Fibroblast of lung (primary cell): ENCODE measurements around the gene CCDC157. TPM values are rescaled to one million over a fixed set of nuclear protein-coding genes. Genes with fewer than 3 reads are reported as not detected.

Experiments
- DNase-seq, 2 donors: peaks; one replicate each; pipeline versions ENCODE4 v3.0.0 to v3.0.0-alpha.2; 2010; ENCODE audit warnings: low read depth in 2 of 2
- H2AFZ ChIP-seq: 2 replicates; pipeline ENCODE4 v1.5.1; 2012; ENCODE audit warnings: low read length, control low read depth, inconsistent platforms
- H3K27ac ChIP-seq: 2 replicates; pipeline ENCODE4 v1.5.1; 2011; ENCODE audit warnings: low read length, control low read depth; ENCODE audit not compliant: insufficient read depth
- H3K27me3 ChIP-seq: 2 replicates; pipeline ENCODE4 v1.5.1; 2011; ENCODE audit warnings: mild to moderate bottlenecking, low read length; ENCODE audit not compliant: control insufficient read depth, insufficient read depth
- H3K36me3 ChIP-seq: 2 replicates; pipeline ENCODE4 v1.5.1; 2011; ENCODE audit warnings: low read length; ENCODE audit not compliant: control insufficient read depth, insufficient read depth
- H3K4me1 ChIP-seq: 2 replicates; pipeline ENCODE4 v1.5.1; 2011; ENCODE audit warnings: low read length; ENCODE audit not compliant: control insufficient read depth, insufficient read depth; ENCODE audit errors: extremely low read depth
- H3K4me2 ChIP-seq: 2 replicates; pipeline ENCODE4 v1.5.1; 2011; ENCODE audit warnings: low read length, control low read depth; ENCODE audit not compliant: insufficient read depth; ENCODE audit errors: extremely low read depth
- H3K4me3 ChIP-seq, 4 experiments: fragments of 200-600 bp in 1 of 4; sonication (generic) in 1 of 4; replicated peaks in 1 of 4; 2 replicates each; pipeline ENCODE4 v1.5.1; 2011 to 2016; ENCODE audit warnings: low read length in 4 of 4, low read depth in 3 of 4, mild to moderate bottlenecking in 3 of 4, control low read depth in 2 of 4, inconsistent platforms in 1 of 4, mixed read lengths in 1 of 4; ENCODE audit not compliant: insufficient read depth in 1 of 4; ENCODE audit errors: control extremely low read depth in 1 of 4
- H3K79me2 ChIP-seq: 2 replicates; pipeline ENCODE4 v1.5.1; 2012; ENCODE audit warnings: mild to moderate bottlenecking, low read length, inconsistent platforms; ENCODE audit not compliant: control insufficient read depth, insufficient read depth
- H3K9ac ChIP-seq: 2 replicates; pipeline ENCODE4 v1.5.1; 2011; ENCODE audit warnings: mild to moderate bottlenecking, low read length, control low read depth; ENCODE audit not compliant: insufficient read depth
- H3K9me3 ChIP-seq: 2 replicates; pipeline ENCODE4 v1.5.1; 2012; ENCODE audit warnings: low read depth, low read length; ENCODE audit not compliant: control insufficient read depth, insufficient read depth
- H4K20me1 ChIP-seq: 2 replicates; pipeline ENCODE4 v1.5.1; 2011; ENCODE audit warnings: low read length; ENCODE audit not compliant: control insufficient read depth, insufficient read depth; ENCODE audit errors: extremely low read depth
- EZH2 ChIP-seq: IDR thresholded peaks from 2 replicates; pipeline ENCODE4 v1.5.1; 2012; ENCODE audit warnings: low read length, control low read depth, mild to moderate bottlenecking; ENCODE audit errors: missing control alignments
- polyA plus RNA-seq, 2 donors: library from polyadenylated mRNA; depleted of rRNA in 1 of 2; stranded (reverse) in 1 of 2; unstranded in 1 of 2; fragments of >200 nt; gene quantifications; 2 replicates each; pipeline ENCODE4 v1.2.1, GENCODE V29; 2011 to 2012; ENCODE audit warnings: missing spikeins in 1 of 2
- total RNA-seq: library from RNA; depleted of rRNA; stranded (reverse); fragments of >200 nt; gene quantifications from 2 replicates; pipeline ENCODE4 v1.2.1, GENCODE V29; 2014
- TF ChIP-seq, protein P1 (sequence below), 2 donors: IDR thresholded peaks in 1 of 2; conservative IDR thresholded peaks in 1 of 2; 1 replicate in 1 of 2; 2 replicates in 1 of 2; pipeline ENCODE4 v1.5.1; 2011 to 2012; ENCODE audit warnings: low read length in 2 of 2, control low read depth in 1 of 2, inconsistent platforms in 1 of 2, low read depth in 1 of 2, mild to moderate bottlenecking in 1 of 2

Gene CCDC157
- total and polyA plus RNA-seq, 2 donors (not counting 1 experiment from before 2014, with no cell fraction given), result 0.77 to 1.5 TPM

DNA sequence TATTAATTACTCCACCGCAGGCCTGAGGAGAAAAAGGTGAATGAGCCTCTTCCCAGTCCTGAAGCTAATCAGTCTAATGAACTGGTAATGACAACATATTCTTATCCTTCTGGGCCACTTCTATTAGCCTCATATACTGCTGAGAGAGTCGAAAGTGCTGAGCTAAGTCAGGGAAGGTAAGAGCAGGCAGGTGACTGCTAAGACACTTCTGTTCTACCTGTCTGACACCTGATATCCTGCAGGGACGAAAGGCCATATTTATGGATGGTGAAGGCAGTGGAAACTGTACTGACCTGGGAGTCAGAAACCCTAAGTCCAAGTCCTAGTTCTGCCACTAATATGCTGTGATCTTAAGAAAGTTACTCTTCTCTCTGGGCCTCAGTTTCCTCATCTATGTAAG, 33.6 kb upstream of the CCDC157 start:
- H3K27ac ChIP-seq, result no peak overlapping the region
- no peak for DNase-seq
- no peak overlapping the region for H3K9ac ChIP-seq
- H3K4me2 ChIP-seq, result no peak overlapping the region
- H3K79me2 ChIP-seq, result peaks cover 21% of the 10 kb centered on the region
- H3K9me3 ChIP-seq, result no peaks in the 10 kb centered on the region
- H3K4me1 ChIP-seq, result peaks cover 12% of the 10 kb centered on the region
- peaks cover 2% of the 10 kb centered on the region for H3K36me3 ChIP-seq
- TF ChIP-seq, protein P1, sequence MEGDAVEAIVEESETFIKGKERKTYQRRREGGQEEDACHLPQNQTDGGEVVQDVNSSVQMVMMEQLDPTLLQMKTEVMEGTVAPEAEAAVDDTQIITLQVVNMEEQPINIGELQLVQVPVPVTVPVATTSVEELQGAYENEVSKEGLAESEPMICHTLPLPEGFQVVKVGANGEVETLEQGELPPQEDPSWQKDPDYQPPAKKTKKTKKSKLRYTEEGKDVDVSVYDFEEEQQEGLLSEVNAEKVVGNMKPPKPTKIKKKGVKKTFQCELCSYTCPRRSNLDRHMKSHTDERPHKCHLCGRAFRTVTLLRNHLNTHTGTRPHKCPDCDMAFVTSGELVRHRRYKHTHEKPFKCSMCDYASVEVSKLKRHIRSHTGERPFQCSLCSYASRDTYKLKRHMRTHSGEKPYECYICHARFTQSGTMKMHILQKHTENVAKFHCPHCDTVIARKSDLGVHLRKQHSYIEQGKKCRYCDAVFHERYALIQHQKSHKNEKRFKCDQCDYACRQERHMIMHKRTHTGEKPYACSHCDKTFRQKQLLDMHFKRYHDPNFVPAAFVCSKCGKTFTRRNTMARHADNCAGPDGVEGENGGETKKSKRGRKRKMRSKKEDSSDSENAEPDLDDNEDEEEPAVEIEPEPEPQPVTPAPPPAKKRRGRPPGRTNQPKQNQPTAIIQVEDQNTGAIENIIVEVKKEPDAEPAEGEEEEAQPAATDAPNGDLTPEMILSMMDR (conservative IDR thresholded peaks at IDR 0.05 in 1 of 2, IDR thresholded peaks at IDR 0.05 in 1 of 2; ENCODE audit: low read depth in 1 of 2, low read length in 2 of 2), result no peak
- TF ChIP-seq EZH2, result no peak
- no peak overlapping the region for H2AFZ ChIP-seq
- no peak overlapping the region for H3K4me3 ChIP-seq
- no peaks in the 10 kb centered on the region for H3K27me3 ChIP-seq
- H4K20me1 ChIP-seq, result peaks cover 2% of the 10 kb centered on the region

DNA sequence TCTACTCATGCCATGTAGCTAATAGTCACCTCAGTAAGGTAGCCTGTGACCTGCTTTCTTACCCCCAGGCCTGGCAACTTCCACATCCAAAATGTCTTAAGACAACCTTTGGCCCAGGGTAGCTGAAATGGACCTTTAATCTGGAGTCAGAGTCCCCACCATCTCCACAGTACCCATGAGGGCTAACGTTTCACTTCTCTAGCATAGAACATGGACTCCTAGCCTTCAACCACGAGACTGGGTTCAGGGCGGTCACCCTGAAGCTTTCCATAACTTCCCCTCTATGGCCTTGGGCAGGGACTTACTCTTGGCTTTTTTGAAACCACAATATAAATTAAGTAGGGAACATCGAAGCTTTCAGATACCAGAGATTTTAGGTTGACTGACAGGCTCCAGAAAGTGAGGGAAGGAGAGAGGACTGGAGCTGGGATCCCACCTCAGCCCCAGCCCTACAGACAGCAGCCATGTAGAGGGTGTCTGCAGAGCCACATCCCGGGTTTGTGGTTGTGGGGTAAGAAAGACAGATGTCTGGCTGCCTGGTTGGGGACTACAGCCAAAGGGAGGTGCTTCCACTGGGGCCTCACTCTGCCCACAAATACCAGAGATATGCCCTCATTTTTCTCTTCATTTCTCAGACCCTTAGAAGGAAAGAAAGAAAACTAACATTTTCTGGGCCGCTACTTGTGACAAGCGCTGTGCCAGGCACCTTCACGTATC, 32.6 kb upstream of the CCDC157 start:
- Histone ChIP-seq H3K27ac (peak overlapping the region; percentile 37), H4K20me1 (peaks cover 2% of the 10 kb centered on the region), H3K9ac (no peak overlapping the region), H3K9me3 (no peaks in the 10 kb centered on the region), H2AFZ (no peak overlapping the region), H3K27me3 (no peaks in the 10 kb centered on the region), H3K4me3 (peak overlapping the region in 3 of 4 experiments; percentile 12 to 79 (median 29)), H3K36me3 (peaks cover 2% of the 10 kb centered on the region), H3K4me2 (peak overlapping the region; percentile 89), H3K79me2 (peaks cover 13% of the 10 kb centered on the region), H3K4me1 (peaks cover 12% of the 10 kb centered on the region)
- TF ChIP-seq EZH2, result no peak
- TF ChIP-seq, protein P1 (conservative IDR thresholded peaks at IDR 0.05 in 1 of 2, IDR thresholded peaks at IDR 0.05 in 1 of 2; ENCODE audit: low read depth in 1 of 2, low read length in 2 of 2), result no peak
- DNase-seq, result peak; percentile 40 to 81

DNA sequence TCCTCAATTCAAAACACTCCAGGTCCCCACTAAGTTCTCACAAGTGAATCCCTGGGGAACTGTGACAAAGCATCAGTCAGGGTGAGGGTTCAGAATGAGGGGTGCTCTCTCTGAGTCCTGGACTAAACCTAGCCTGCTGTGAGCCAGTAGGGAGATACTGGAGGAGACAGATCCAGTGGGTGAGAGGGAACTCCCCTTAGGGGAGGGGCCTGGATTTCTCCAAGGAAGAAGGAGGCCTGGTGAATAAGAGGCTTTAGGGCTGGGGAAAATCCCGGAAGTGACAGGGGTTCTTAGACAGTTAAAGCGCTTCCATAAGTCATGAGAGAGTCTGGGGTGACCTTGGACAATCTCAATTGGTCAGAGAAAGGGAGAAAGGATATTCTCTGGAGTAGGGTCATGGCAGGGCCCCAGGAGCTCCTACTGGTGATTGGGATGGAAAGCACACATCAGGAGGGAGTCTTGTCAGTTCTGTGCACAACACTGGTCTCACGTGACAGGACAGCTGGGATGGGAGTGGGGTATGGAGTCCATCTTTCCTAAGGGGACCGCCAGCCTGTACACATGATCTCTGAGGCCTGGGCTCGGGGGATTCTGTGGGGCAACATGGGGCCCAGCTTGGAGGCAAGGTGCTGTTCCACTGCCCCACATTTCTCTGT, 31.6 kb upstream of the CCDC157 start:
- H3K27ac ChIP-seq, result peak overlapping the region; percentile 67
- H3K27me3 ChIP-seq, result no peaks in the 10 kb centered on the region
- H2AFZ ChIP-seq, result no peak overlapping the region
- DNase-seq, result peak; percentile 74 to 88
- H3K4me2 ChIP-seq, result peak overlapping the region; percentile 89
- H3K9me3 ChIP-seq, result no peaks in the 10 kb centered on the region
- peaks cover 2% of the 10 kb centered on the region for H4K20me1 ChIP-seq
- TF ChIP-seq, protein P1 (conservative IDR thresholded peaks at IDR 0.05 in 1 of 2, IDR thresholded peaks at IDR 0.05 in 1 of 2; ENCODE audit: low read depth in 1 of 2, low read length in 2 of 2), result no peak
- no peak for TF ChIP-seq EZH2
- peaks cover 12% of the 10 kb centered on the region for H3K4me1 ChIP-seq
- H3K9ac ChIP-seq, result no peak overlapping the region
- H3K79me2 ChIP-seq, result peaks cover 10% of the 10 kb centered on the region
- H3K36me3 ChIP-seq, result no peaks in the 10 kb centered on the region
- peak overlapping the region; percentile 65 to 79 (median 74) for H3K4me3 ChIP-seq
